DND-41 (cell line): Measurements from ENCODE around the gene PTPRD.

Experiments used
- CTCF ChIP-seq: IDR thresholded peaks from 2 replicates; pipeline ENCODE4 v1.5.1; 2012; ENCODE audit warnings: borderline replicate concordance, low read length, moderate library complexity, mild to moderate bottlenecking; ENCODE audit not compliant: poor library complexity, severe bottlenecking; ENCODE audit errors: extremely low read depth
- EZH2 ChIP-seq: IDR thresholded peaks from 3 replicates; pipeline ENCODE4 v1.6.1; 2012; ENCODE audit warnings: borderline replicate concordance, low read depth, mild to moderate bottlenecking, moderate library complexity, low read length, inconsistent platforms; ENCODE audit not compliant: severe bottlenecking

GRCh38 chr9:8660383-8660782, 1952.4 kb downstream of the PTPRD start:
- TF ChIP-seq EZH2 (no peak), CTCF (no peak)
